Measurements from ENCODE around the gene NAA80. TPM values are rescaled to one million over a fixed set of nuclear protein-coding genes. Genes with fewer than 3 reads are reported as not detected.

The NAA80 gene
- total RNA-seq, 1 donor from 2014 or later: 6.3 TPM

DNA sequence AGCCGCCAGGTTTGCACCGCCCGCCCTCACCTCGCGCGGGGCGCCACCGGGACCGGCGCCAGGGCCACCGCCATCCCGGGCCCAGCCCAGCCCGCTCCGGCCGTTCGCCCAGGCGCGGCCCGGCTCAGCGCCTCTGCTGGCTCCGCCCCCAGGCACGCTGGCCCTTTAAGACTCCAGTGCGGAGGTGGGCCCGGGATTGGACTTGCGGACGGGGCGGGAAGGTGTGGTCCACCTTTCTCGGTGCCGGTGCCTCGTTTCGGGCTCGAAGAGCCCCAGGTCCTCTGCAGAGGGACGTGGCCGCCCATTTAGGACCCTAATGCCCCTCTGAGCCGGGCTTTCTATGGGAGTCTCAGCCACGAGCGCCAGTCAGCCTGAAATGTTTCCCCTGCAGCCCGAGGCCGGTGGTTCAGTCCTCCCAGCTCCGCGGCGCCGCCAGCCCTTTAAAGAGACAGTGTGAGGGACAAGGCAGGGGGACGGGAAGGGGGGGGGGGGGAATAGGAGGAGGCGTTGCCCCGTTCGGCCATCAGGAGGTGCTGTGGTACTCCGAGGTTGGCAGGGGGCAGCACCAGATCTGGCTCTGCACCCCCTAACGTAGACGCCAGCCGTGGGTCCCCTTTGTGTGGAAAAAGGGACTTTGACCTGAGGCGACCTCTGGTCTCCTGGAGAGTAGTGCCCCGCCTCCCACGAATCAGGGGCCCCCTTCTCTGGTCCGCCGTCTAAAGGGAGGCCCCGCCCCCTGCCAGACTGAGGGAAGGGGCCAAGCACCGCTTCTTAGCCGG is 22.3 kb upstream of the NAA80 start:
- FAIRE-seq (no peak), DNase-seq (ENCODE audit: low read depth) (peak; percentile 79)
- TF ChIP-seq EZH2 (IDR thresholded peaks at IDR 0.05; ENCODE audit: insufficient read depth, low read length): no peak
- TF ChIP-seq, protein P1, sequence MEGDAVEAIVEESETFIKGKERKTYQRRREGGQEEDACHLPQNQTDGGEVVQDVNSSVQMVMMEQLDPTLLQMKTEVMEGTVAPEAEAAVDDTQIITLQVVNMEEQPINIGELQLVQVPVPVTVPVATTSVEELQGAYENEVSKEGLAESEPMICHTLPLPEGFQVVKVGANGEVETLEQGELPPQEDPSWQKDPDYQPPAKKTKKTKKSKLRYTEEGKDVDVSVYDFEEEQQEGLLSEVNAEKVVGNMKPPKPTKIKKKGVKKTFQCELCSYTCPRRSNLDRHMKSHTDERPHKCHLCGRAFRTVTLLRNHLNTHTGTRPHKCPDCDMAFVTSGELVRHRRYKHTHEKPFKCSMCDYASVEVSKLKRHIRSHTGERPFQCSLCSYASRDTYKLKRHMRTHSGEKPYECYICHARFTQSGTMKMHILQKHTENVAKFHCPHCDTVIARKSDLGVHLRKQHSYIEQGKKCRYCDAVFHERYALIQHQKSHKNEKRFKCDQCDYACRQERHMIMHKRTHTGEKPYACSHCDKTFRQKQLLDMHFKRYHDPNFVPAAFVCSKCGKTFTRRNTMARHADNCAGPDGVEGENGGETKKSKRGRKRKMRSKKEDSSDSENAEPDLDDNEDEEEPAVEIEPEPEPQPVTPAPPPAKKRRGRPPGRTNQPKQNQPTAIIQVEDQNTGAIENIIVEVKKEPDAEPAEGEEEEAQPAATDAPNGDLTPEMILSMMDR (IDR thresholded peaks at IDR 0.05; ENCODE audit: insufficient read depth, low read depth, low read length): peak; percentile 7
- Mint-ChIP-seq H3K36me3 (ENCODE audit: low read depth, unreplicated experiment) (peaks cover 15% of the 10 kb centered on the region), H3K27me3 (ENCODE audit: low read depth, unreplicated experiment) (no peaks in the 10 kb centered on the region), H3K4me1 (ENCODE audit: low read depth, unreplicated experiment) (peaks cover 18% of the 10 kb centered on the region), H3K4me3 (ENCODE audit: unreplicated experiment) (peak overlapping the region; percentile 85), H3K27ac (ENCODE audit: unreplicated experiment) (peak overlapping the region; percentile 98), H3K9me3 (ENCODE audit: unreplicated experiment) (no peaks in the 10 kb centered on the region)
- peak overlapping the region; percentile 93 for H3K4me2 ChIP-seq (ENCODE audit: low read length)
- H3K27ac ChIP-seq (ENCODE audit: low read depth, low read length): peak overlapping the region; percentile 100
- H3K27me3 ChIP-seq (ENCODE audit: insufficient read depth, low read length): no peaks in the 10 kb centered on the region
- H3K4me1 ChIP-seq (ENCODE audit: insufficient read depth, low read length): peaks cover 26% of the 10 kb centered on the region
- peaks cover 41% of the 10 kb centered on the region for H4K20me1 ChIP-seq (ENCODE audit: insufficient read depth, low read length)
- H3K79me2 ChIP-seq (ENCODE audit: insufficient read depth, low read length): peaks cover 43% of the 10 kb centered on the region
- peak overlapping the region; percentile 95 for H3K4me3 ChIP-seq (ENCODE audit: insufficient read depth, low read depth, low read length)
- peak overlapping the region; percentile 92 for H2AFZ ChIP-seq (ENCODE audit: low read depth, low read length)
- H3K9me3 ChIP-seq (ENCODE audit: insufficient read depth, low read depth, low read length): no peaks in the 10 kb centered on the region
- H3K36me3 ChIP-seq (ENCODE audit: insufficient read depth, low read length): peaks cover 13% of the 10 kb centered on the region
- peak overlapping the region; percentile 96 for H3K9ac ChIP-seq (ENCODE audit: low read length)

- H3K27me3 Mint-ChIP-seq (ENCODE audit: low read depth, unreplicated experiment): no peaks in the 10 kb centered on the region
- Histone ChIP-seq H3K9ac (ENCODE audit: low read length) (peak overlapping the region; percentile 96), H2AFZ (ENCODE audit: low read depth, low read length) (peak overlapping the region; percentile 92), H3K27me3 (ENCODE audit: insufficient read depth, low read length) (no peaks in the 10 kb centered on the region), H3K27ac (ENCODE audit: low read depth, low read length) (peak overlapping the region; percentile 100), H3K79me2 (ENCODE audit: insufficient read depth, low read length) (peaks cover 41% of the 10 kb centered on the region), H3K4me1 (ENCODE audit: insufficient read depth, low read length) (peaks cover 29% of the 10 kb centered on the region), H3K4me2 (ENCODE audit: low read length) (peak overlapping the region; percentile 93), H3K36me3 (ENCODE audit: insufficient read depth, low read length) (peaks cover 13% of the 10 kb centered on the region), H3K9me3 (ENCODE audit: insufficient read depth, low read depth, low read length) (no peaks in the 10 kb centered on the region), H3K4me3 (ENCODE audit: insufficient read depth, low read depth, low read length) (peak overlapping the region; percentile 95), H4K20me1 (ENCODE audit: insufficient read depth, low read length) (peaks cover 46% of the 10 kb centered on the region)
- H3K27ac Mint-ChIP-seq (ENCODE audit: unreplicated experiment): peak overlapping the region; percentile 96
- peaks cover 23% of the 10 kb centered on the region for H3K4me1 Mint-ChIP-seq (ENCODE audit: low read depth, unreplicated experiment)
- TF ChIP-seq EZH2 (IDR thresholded peaks at IDR 0.05; ENCODE audit: insufficient read depth, low read length): no peak
- TF ChIP-seq, protein P1 (IDR thresholded peaks at IDR 0.05; ENCODE audit: insufficient read depth, low read depth, low read length): no peak
- H3K9me3 Mint-ChIP-seq (ENCODE audit: unreplicated experiment): no peaks in the 10 kb centered on the region
- H3K36me3 Mint-ChIP-seq (ENCODE audit: low read depth, unreplicated experiment): peaks cover 18% of the 10 kb centered on the region
- peak overlapping the region; percentile 93 for H3K4me3 Mint-ChIP-seq (ENCODE audit: unreplicated experiment)
- no peak for FAIRE-seq
- peak; percentile 36 for DNase-seq (ENCODE audit: low read depth)
Observed at GRCh38 chr3:50320853-50321335, 21.7 kb upstream of the NAA80 start.

Measured in astrocyte (in vitro differentiated cells and primary cell).